ACC112 (cell line): Measurements from ENCODE around the gene LRBA.

Source experiments
- H2AFZ ChIP-seq: fragments of 200-600 bp; sonication (generic); one replicate; pipeline ENCODE4 v1.6.0; 2017; ENCODE audit warnings: antibody characterized with exemption, low read length; ENCODE audit not compliant: unreplicated experiment
- H3K27ac ChIP-seq: fragments of 200-600 bp; sonication (generic); 2 replicates; pipeline ENCODE4 v1.5.1; 2014; ENCODE audit warnings: low read depth, mild to moderate bottlenecking, antibody characterized with exemption, low read length, moderate library complexity
- H3K27me3 ChIP-seq: fragments of 200-600 bp; sonication (generic); 2 replicates; pipeline ENCODE4 v1.6.1; 2014; ENCODE audit warnings: mild to moderate bottlenecking, antibody characterized with exemption, low read length, moderate library complexity, mixed read lengths; ENCODE audit not compliant: insufficient read depth
- H3K36me3 ChIP-seq: fragments of 200-600 bp; sonication (generic); 2 replicates; pipeline ENCODE4 v1.6.1; 2016; ENCODE audit warnings: mild to moderate bottlenecking, antibody characterized with exemption, low read length, moderate library complexity, mixed read lengths; ENCODE audit not compliant: insufficient read depth
- H3K4me1 ChIP-seq: fragments of 200-600 bp; sonication (generic); one replicate; pipeline ENCODE4 v1.6.1; 2016; ENCODE audit warnings: low read length, mixed read lengths; ENCODE audit not compliant: insufficient read depth, unreplicated experiment, control insufficient read depth
- H3K4me3 ChIP-seq: fragments of 200-600 bp; sonication (generic); 2 replicates; pipeline ENCODE4 v1.5.1; 2014; ENCODE audit warnings: mild to moderate bottlenecking, low read depth, low read length
- H3K79me2 ChIP-seq: fragments of 200-600 bp; sonication (generic); one replicate; pipeline ENCODE4 v1.6.0; 2016; ENCODE audit warnings: low read length; ENCODE audit not compliant: control insufficient read depth, unreplicated experiment, insufficient read depth

Gene LRBA

GRCh38 chr4:150244600-150244999, 770.5 kb downstream of the LRBA start:
- H2AFZ ChIP-seq = no peak overlapping the region
- no peak overlapping the region for H3K4me3 ChIP-seq
- H3K4me1 ChIP-seq = peaks cover 7% of the 10 kb centered on the region
- H3K79me2 ChIP-seq = no peaks in the 10 kb centered on the region
- H3K27me3 ChIP-seq = no peaks in the 10 kb centered on the region
- no peaks in the 10 kb centered on the region for H3K36me3 ChIP-seq
- no peak overlapping the region for H3K27ac ChIP-seq

GRCh38 chr4:150243932-150244331, 771.2 kb downstream of the LRBA start:
- H3K79me2 ChIP-seq = no peaks in the 10 kb centered on the region
- H3K27me3 ChIP-seq = no peaks in the 10 kb centered on the region
- H3K4me3 ChIP-seq = no peak overlapping the region
- 0 out of 2 replicates have a peak, but pooled peaks cover under 1% of the 10 kb centered on the region for H3K36me3 ChIP-seq
- H3K27ac ChIP-seq = no peak overlapping the region
- H3K4me1 ChIP-seq = peaks cover 8% of the 10 kb centered on the region
- no peak overlapping the region for H2AFZ ChIP-seq

- Histone ChIP-seq H3K27ac (no peak overlapping the region), H3K4me1 (peaks cover 18% of the 10 kb centered on the region), H3K79me2 (no peaks in the 10 kb centered on the region), H3K27me3 (no peaks in the 10 kb centered on the region), H3K36me3 (0 out of 2 replicates have a peak, but pooled peaks cover 3% of the 10 kb centered on the region), H2AFZ (no peak overlapping the region), H3K4me3 (no peak overlapping the region)
These were observed 772.1 kb downstream of the LRBA start for GRCh38 chr4:150242820-150243458.

- no peak overlapping the region for H3K4me3 ChIP-seq
- H2AFZ ChIP-seq = no peak overlapping the region
- no peaks in the 10 kb centered on the region for H3K79me2 ChIP-seq
- H3K27me3 ChIP-seq = no peaks in the 10 kb centered on the region
- H3K36me3 ChIP-seq = 0 out of 2 replicates have a peak, but pooled peaks cover 3% of the 10 kb centered on the region
- no peak overlapping the region for H3K27ac ChIP-seq
- peaks cover 42% of the 10 kb centered on the region for H3K4me1 ChIP-seq
These were observed 775.1 kb downstream of the LRBA start for GRCh38 chr4:150240011-150240410.

- H2AFZ ChIP-seq = no peak overlapping the region
- no peaks in the 10 kb centered on the region for H3K27me3 ChIP-seq
- H3K79me2 ChIP-seq = no peaks in the 10 kb centered on the region
- H3K4me3 ChIP-seq = no peak overlapping the region
- peaks cover 35% of the 10 kb centered on the region for H3K4me1 ChIP-seq
- H3K36me3 ChIP-seq = peaks cover 5% of the 10 kb centered on the region; the same call in 1 of the 2 replicates
- peak overlapping the region; percentile 97; the same call in 1 of the 2 replicates for H3K27ac ChIP-seq
These were observed 776.5 kb downstream of the LRBA start for GRCh38 chr4:150238591-150238990.

GRCh38 chr4:150237110-150237872, 777.8 kb downstream of the LRBA start:
- Histone ChIP-seq H3K36me3 (peaks cover 5% of the 10 kb centered on the region; the same call in 1 of the 2 replicates), H3K27ac (peak overlapping the region; percentile 97), H2AFZ (peak overlapping the region; percentile 43), H3K4me3 (peak overlapping the region; percentile 64), H3K4me1 (peaks cover 38% of the 10 kb centered on the region), H3K27me3 (no peaks in the 10 kb centered on the region), H3K79me2 (no peaks in the 10 kb centered on the region)

- H3K27ac ChIP-seq = peak overlapping the region; percentile 97
- peak overlapping the region; percentile 64 for H3K4me3 ChIP-seq
These were observed 778.5 kb downstream of the LRBA start for GRCh38 chr4:150236626-150237025.

GRCh38 chr4:150235808-150236271, 779.2 kb downstream of the LRBA start:
- Histone ChIP-seq H2AFZ (peak overlapping the region; percentile 57), H3K27ac (peak overlapping the region; percentile 97), H3K4me3 (peak overlapping the region; percentile 64; the same call in 1 of the 2 replicates), H3K4me1 (peaks cover 53% of the 10 kb centered on the region), H3K36me3 (peaks cover 5% of the 10 kb centered on the region; the same call in 1 of the 2 replicates), H3K79me2 (no peaks in the 10 kb centered on the region), H3K27me3 (no peaks in the 10 kb centered on the region)

More at GRCh38 chr4:150236626-150237025, 778.5 kb downstream of the LRBA start:
- H3K4me1 ChIP-seq = peaks cover 45% of the 10 kb centered on the region
- H3K27me3 ChIP-seq = no peaks in the 10 kb centered on the region
- no peaks in the 10 kb centered on the region for H3K79me2 ChIP-seq
- peaks cover 5% of the 10 kb centered on the region; the same call in 1 of the 2 replicates for H3K36me3 ChIP-seq
- peak overlapping the region; percentile 57 for H2AFZ ChIP-seq

GRCh38 chr4:150235317-150235716, 779.8 kb downstream of the LRBA start:
- Histone ChIP-seq H3K4me3 (no peak overlapping the region), H3K36me3 (peaks cover 5% of the 10 kb centered on the region; the same call in 1 of the 2 replicates), H3K27ac (peak overlapping the region; percentile 97), H3K4me1 (peaks cover 58% of the 10 kb centered on the region), H2AFZ (no peak overlapping the region), H3K27me3 (no peaks in the 10 kb centered on the region), H3K79me2 (no peaks in the 10 kb centered on the region)

GRCh38 chr4:150234246-150234645, 780.8 kb downstream of the LRBA start:
- no peak overlapping the region for H3K4me3 ChIP-seq
- H3K27me3 ChIP-seq = no peaks in the 10 kb centered on the region
- peaks cover 69% of the 10 kb centered on the region for H3K4me1 ChIP-seq
- no peak overlapping the region for H3K27ac ChIP-seq
- H3K36me3 ChIP-seq = peaks cover 5% of the 10 kb centered on the region; the same call in 1 of the 2 replicates
- no peak overlapping the region for H2AFZ ChIP-seq
- no peaks in the 10 kb centered on the region for H3K79me2 ChIP-seq
